GM03348 (cell line): ENCODE data around the gene MYMK.
A peak's percentile ranks its signal among the peaks of the same experiment; 100 is the strongest.
"Not testable (repeated sequence)": the region's sequence is repeated elsewhere in the genome, so short reads cannot be mapped to it uniquely, and the experiment has no call there.

ENCODE experiments used
- DNase-seq: peaks from one replicate; pipeline ENCODE4 v3.0.0; 2012; ENCODE audit warnings: low spot score

Gene MYMK

GRCh38 chr9:133524679-133525228 is at the start of gene MYMK:
MYMK (minus strand) TSS chr9:133524959; CDS start chr9:133524844, 115 bp downstream.
- DNase-seq: no peak

GRCh38 chr9:133573791-133574515 is 49.2 kb upstream of the MYMK start:
- no peak for DNase-seq

GRCh38 chr9:133572821-133573361 is 48.1 kb upstream of the MYMK start:
- peak; percentile 48 for DNase-seq

- DNase-seq: no peak
Observed at GRCh38 chr9:133571896-133572595, 47.3 kb upstream of the MYMK start.

- no peak for DNase-seq
Observed at GRCh38 chr9:133571391-133571890, 46.7 kb upstream of the MYMK start.

GRCh38 chr9:133570691-133571080 is 45.9 kb upstream of the MYMK start:
- DNase-seq: no peak

GRCh38 chr9:133569891-133570690 is 45.3 kb upstream of the MYMK start:
- no peak for DNase-seq

GRCh38 chr9:133569121-133569785 is 44.5 kb upstream of the MYMK start:
- no peak for DNase-seq

GRCh38 chr9:133568186-133568585 is 43.4 kb upstream of the MYMK start:
- DNase-seq: no peak

- no peak for DNase-seq
Observed at GRCh38 chr9:133566817-133567216, 42.1 kb upstream of the MYMK start.

GRCh38 chr9:133566382-133566781 is 41.6 kb upstream of the MYMK start:
- no peak for DNase-seq

GRCh38 chr9:133564451-133565116 is 39.8 kb upstream of the MYMK start:
- no peak for DNase-seq

- not testable (repeated sequence) for DNase-seq
Observed at GRCh38 chr9:133563814-133564213, 39.1 kb upstream of the MYMK start.

GRCh38 chr9:133563291-133563796 is 38.6 kb upstream of the MYMK start:
- DNase-seq: peak; percentile 45

GRCh38 chr9:133562611-133563290 is 38.0 kb upstream of the MYMK start:
- DNase-seq: no peak

GRCh38 chr9:133561976-133562554 is 37.3 kb upstream of the MYMK start:
- DNase-seq: no peak

- DNase-seq: no peak
Observed at GRCh38 chr9:133560944-133561343, 36.2 kb upstream of the MYMK start.

- DNase-seq: no peak
Observed at GRCh38 chr9:133560311-133560710, 35.6 kb upstream of the MYMK start.
